Esophagus muscularis mucosa (tissue), 4 donors: Measurements from ENCODE around the gene CRB1. TPM values are rescaled to one million over a fixed set of nuclear protein-coding genes. Genes with fewer than 3 reads are reported as not detected.

Source experiments
- DNase-seq: peaks from one replicate; pipeline ENCODE4 v3.0.0-alpha.2; 2017; ENCODE audit errors: extremely low spot score
- H3K27ac ChIP-seq, 4 donors: fragments of 200-600 bp; sonication (generic); replicated peaks in 1 of 4; 1 replicate in 3 of 4; 2 replicates in 1 of 4; pipeline ENCODE4 v1.5.1; 2016 to 2019; ENCODE audit warnings: mild to moderate bottlenecking in 1 of 4
- H3K27me3 ChIP-seq, 4 donors: fragments of 200-600 bp; sonication (generic); one replicate each; pipeline versions ENCODE4 v1.5.1 to v1.6.0; 2016 to 2019
- H3K36me3 ChIP-seq, 4 donors: fragments of 200-600 bp; sonication (generic); one replicate each; pipeline ENCODE4 v1.5.1; 2016 to 2019
- H3K4me1 ChIP-seq, 4 donors: fragments of 200-600 bp; sonication (generic); one replicate each; pipeline ENCODE4 v1.5.1; 2016 to 2019
- H3K4me3 ChIP-seq, 4 donors: fragments of 200-600 bp; sonication (generic); 1 replicate in 2 of 4; 2 replicates in 2 of 4; pipeline ENCODE4 v1.5.1; 2016 to 2019; ENCODE audit warnings: mild to moderate bottlenecking in 4 of 4, moderate library complexity in 1 of 4
- H3K9me3 ChIP-seq, 4 donors: fragments of 200-600 bp; sonication (generic); 1 replicate in 3 of 4; 2 replicates in 1 of 4; pipeline ENCODE4 v1.5.1; 2016 to 2019
- CTCF ChIP-seq, 3 experiments: fragments of 200-600 bp in 2 of 3; fragments of 450-650 bp in 1 of 3; sonication (generic) in 2 of 3; IDR thresholded peaks; one replicate each; pipeline ENCODE4 v1.5.1; 2017 to 2019; ENCODE audit warnings: antibody characterized with exemption in 3 of 3, mild to moderate bottlenecking in 2 of 3, moderate library complexity in 1 of 3
- EP300 ChIP-seq: sonication (generic); formaldehyde crosslinking; IDR thresholded peaks from one replicate; pipeline ENCODE4 v1.6.1; 2017; ENCODE audit warnings: antibody characterized with exemption
- POLR2A ChIP-seq: fragments of 450-650 bp; IDR thresholded peaks from one replicate; pipeline ENCODE4 v1.6.1; 2017; ENCODE audit warnings: antibody characterized with exemption, moderate library complexity, mild to moderate bottlenecking, low read depth
- POLR2AphosphoS5 ChIP-seq, 2 donors: sonication (generic); formaldehyde crosslinking; IDR thresholded peaks; one replicate each; pipeline ENCODE4 v1.6.1; 2017; ENCODE audit warnings: antibody characterized with exemption in 2 of 2
- WGBS: methylation state at CpG from one replicate; pipeline ENCODE4 v1.1.5; 2018; 5-methylcytosine and 5-hydroxymethylcytosine counted together
- intact Hi-C: fragments of 100-400 bp; cut with DNase I; formaldehyde crosslinking; loops from one replicate; pipeline ENCODE4 v1.15.1; 2023
- total RNA-seq, 4 donors: library from RNA; depleted of rRNA; stranded (reverse); fragments of >200 nt; gene quantifications; one replicate each; pipeline versions ENCODE4 v1.1.0 to v1.2.1, GENCODE V29; 2016

CRB1 gene
- total RNA-seq, 4 donors from 2014 or later: 0.23 to 0.83 (median 0.38) TPM

- Histone ChIP-seq H3K36me3 (no peaks in the 10 kb centered on the region), H3K27me3 (no peaks in the 10 kb centered on the region), H3K27ac (no peak overlapping the region), H3K4me3 (no peak overlapping the region), H3K9me3 (no peaks in the 10 kb centered on the region), H3K4me1 (no peaks in the 10 kb centered on the region)
- no peak for DNase-seq
- 49% methylated on average over 2 of the region's 2 CpGs for WGBS
- no peak for TF ChIP-seq EP300
- TF ChIP-seq POLR2A: no peak
- TF ChIP-seq POLR2AphosphoS5 (IDR thresholded peaks at IDR 0.05): no peak
- no peak for TF ChIP-seq CTCF (IDR thresholded peaks at IDR 0.05)
- intact Hi-C loops: no loop called here
These were observed 74.6 kb downstream of the CRB1 start for GRCh38 chr1:197342669-197343068.

DNA sequence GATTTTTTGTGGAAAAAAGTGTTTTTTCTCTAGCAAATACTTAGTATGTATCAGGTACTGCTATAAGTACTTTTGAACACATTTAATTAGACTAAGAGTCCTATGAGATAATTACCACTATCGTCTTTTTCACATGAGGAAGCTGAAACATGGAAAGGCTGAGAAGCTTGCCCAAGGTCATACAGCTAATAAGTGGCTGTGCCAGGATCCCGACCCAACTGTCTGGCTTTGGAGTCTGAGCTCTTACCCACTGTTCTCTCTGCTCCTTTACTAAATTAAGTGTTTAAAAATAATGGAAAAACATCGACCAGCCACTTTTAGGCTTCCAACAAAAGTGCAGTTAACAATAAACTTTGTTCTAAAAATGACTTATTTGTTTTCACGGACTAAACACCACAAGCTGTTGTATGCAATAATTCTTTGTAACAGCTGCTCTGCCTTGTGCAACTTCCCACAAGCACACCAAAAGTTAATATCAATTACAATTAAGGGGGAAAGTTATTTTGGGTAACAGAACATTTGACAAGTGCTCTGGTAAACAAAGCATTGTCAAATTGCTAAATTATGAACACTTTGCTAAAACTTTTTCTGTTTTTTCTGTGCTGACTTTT lies 75.7 kb downstream of the CRB1 start:
- intact Hi-C loops: no loop called here
- no peak for DNase-seq
- no peaks in the 10 kb centered on the region for H3K9me3 ChIP-seq

DNA sequence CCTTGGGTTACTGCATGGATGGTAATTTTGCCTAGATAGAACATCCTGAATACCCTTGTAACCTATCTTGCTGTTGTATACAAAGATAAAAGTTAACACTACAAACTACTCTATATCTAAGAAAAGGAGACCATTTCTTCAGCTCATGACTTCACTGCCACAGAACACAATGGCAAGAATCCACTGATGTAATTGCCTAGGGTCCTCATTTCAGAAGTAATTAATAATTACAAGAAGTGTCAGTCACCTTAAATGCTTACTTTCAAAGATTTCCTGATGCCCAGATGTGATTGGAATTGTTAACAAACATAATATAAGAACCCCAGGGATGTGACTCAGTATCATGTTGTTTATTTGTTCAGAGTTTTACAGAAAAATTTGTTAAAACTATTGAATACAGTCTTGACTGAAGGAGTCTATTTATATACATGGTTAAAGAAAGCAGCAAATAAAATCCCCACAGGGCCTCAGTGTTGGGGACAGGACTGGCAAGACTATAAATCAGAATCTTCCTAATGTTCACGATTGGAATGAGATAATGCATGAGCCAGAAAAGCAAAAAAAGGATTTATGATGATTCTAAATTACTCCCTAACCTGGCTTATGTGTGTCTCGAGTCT lies 83.9 kb downstream of the CRB1 start:
- no peak for DNase-seq
- Histone ChIP-seq H3K27ac (no peak overlapping the region), H3K9me3 (no peaks in the 10 kb centered on the region), H3K27me3 (no peaks in the 10 kb centered on the region), H3K4me1 (no peaks in the 10 kb centered on the region), H3K4me3 (no peak overlapping the region), H3K36me3 (no peaks in the 10 kb centered on the region)
- 58% methylated on average over 2 of the region's 2 CpGs for WGBS
- intact Hi-C loops: loop anchor here (10.0 kb wide), 1 partner anchor 167 kb away; no protein-coding TSS in a partner anchor
- TF ChIP-seq EP300 (no peak), POLR2A (no peak), POLR2AphosphoS5 (IDR thresholded peaks at IDR 0.05) (no peak), CTCF (IDR thresholded peaks at IDR 0.05) (no peak)

More for the DNA sequence above, 75.7 kb downstream of the CRB1 start:
- no peaks in the 10 kb centered on the region for H3K36me3 ChIP-seq
- no peak overlapping the region for H3K4me3 ChIP-seq
- no peaks in the 10 kb centered on the region for H3K27me3 ChIP-seq
- WGBS: 77% methylated on average over 4 of the region's 4 CpGs
- no peaks in the 10 kb centered on the region for H3K4me1 ChIP-seq
- no peak overlapping the region for H3K27ac ChIP-seq
- TF ChIP-seq POLR2A (no peak), CTCF (IDR thresholded peaks at IDR 0.05) (no peak), EP300 (no peak), POLR2AphosphoS5 (IDR thresholded peaks at IDR 0.05) (no peak)

GRCh38 chr1:197355248-197355995 lies 87.4 kb downstream of the CRB1 start:
- H3K4me3 ChIP-seq: no peak overlapping the region
- intact Hi-C loops: loop anchor here (10.0 kb wide), 1 partner anchor 171 kb away; no protein-coding TSS in a partner anchor

More at GRCh38 chr1:197355248-197355995, 87.4 kb downstream of the CRB1 start:
- WGBS: 93% methylated on average over 14 of the region's 39 CpGs
- H3K27me3 ChIP-seq: no peaks in the 10 kb centered on the region
- H3K4me1 ChIP-seq: no peaks in the 10 kb centered on the region
- no peaks in the 10 kb centered on the region for H3K36me3 ChIP-seq
- DNase-seq: no peak
- H3K27ac ChIP-seq: no peak overlapping the region
- no peaks in the 10 kb centered on the region for H3K9me3 ChIP-seq
- TF ChIP-seq CTCF (IDR thresholded peaks at IDR 0.05) (no peak), POLR2A (no peak), POLR2AphosphoS5 (IDR thresholded peaks at IDR 0.05) (no peak), EP300 (no peak)
